ENCODE results near the gene SLC2A1.

The SLC2A1 gene

DNA sequence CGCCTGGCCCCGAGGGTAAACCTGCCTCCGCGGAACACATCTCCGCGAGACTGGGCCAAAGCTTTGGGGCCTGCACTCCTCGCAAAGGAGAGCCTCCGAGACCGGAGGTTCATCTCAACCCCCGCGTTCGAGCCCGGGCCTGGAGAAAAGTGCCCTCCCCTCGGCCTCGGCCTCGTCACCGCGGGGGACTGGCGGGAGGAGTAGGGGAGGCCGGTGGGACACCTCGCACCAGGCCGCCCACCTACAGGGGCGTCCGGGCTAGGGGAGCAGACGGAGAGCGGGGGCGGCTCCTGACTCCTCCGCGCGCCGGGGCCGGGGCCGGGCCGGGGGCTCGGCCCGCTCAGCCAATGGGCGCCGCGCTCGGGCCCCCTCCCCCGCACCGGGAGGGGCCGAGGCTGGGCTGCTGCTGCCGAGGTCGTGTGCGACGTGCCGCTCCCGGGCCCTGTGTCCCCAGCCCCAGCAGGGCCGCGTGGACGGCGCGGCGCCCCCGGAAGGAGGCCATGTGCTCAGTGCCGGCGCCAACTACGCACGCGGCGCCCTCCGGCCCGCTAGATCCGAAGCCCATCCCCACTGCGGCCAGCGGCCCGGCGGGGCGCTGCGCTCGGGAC, 684 bp downstream of the SLC2A1 start:
- TF ChIP-seq, protein P1, sequence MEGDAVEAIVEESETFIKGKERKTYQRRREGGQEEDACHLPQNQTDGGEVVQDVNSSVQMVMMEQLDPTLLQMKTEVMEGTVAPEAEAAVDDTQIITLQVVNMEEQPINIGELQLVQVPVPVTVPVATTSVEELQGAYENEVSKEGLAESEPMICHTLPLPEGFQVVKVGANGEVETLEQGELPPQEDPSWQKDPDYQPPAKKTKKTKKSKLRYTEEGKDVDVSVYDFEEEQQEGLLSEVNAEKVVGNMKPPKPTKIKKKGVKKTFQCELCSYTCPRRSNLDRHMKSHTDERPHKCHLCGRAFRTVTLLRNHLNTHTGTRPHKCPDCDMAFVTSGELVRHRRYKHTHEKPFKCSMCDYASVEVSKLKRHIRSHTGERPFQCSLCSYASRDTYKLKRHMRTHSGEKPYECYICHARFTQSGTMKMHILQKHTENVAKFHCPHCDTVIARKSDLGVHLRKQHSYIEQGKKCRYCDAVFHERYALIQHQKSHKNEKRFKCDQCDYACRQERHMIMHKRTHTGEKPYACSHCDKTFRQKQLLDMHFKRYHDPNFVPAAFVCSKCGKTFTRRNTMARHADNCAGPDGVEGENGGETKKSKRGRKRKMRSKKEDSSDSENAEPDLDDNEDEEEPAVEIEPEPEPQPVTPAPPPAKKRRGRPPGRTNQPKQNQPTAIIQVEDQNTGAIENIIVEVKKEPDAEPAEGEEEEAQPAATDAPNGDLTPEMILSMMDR (conservative IDR thresholded peaks at IDR 0.05; ENCODE audit: low read depth, low read length), result no peak
- H3K4me3 ChIP-seq (ENCODE audit: low read length), result peak overlapping the region; percentile 100
- no peak for DNase-seq (ENCODE audit: low read depth)

- TF ChIP-seq, protein P1 (conservative IDR thresholded peaks at IDR 0.05; ENCODE audit: low read depth, low read length), result no peak
Observed at GRCh38 chr1:42957229-42957879, 1.3 kb downstream of the SLC2A1 start.

DNA sequence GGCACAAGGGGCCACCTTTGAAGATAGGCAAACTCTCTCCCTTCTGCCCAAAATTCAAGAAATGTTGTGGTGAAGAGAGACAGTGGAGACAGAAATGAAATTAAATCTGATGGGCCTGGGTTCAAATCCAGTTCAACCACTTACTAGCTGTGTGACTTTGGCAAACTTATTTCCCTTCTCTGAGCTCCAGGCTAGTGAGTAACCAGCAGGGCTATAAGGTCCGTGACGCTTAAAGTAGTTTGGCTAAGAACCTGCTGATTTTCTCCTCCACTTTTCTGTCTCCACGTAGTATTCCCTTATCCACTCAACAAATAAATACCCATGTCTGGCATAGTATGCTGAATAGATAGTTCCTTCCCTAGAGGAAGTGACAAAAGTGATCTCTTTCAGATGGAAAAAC, 1.9 kb downstream of the SLC2A1 start:
- TF ChIP-seq, protein P1 (conservative IDR thresholded peaks at IDR 0.05; ENCODE audit: low read depth, low read length), result no peak
- peak overlapping the region; percentile 100 for H3K4me3 ChIP-seq (ENCODE audit: low read length)
- DNase-seq (ENCODE audit: low read depth), result no peak

More at GRCh38 chr1:42957229-42957879, 1.3 kb downstream of the SLC2A1 start:
- DNase-seq (ENCODE audit: low read depth), result no peak
- peak overlapping the region; percentile 100 for H3K4me3 ChIP-seq (ENCODE audit: low read length)

DNA sequence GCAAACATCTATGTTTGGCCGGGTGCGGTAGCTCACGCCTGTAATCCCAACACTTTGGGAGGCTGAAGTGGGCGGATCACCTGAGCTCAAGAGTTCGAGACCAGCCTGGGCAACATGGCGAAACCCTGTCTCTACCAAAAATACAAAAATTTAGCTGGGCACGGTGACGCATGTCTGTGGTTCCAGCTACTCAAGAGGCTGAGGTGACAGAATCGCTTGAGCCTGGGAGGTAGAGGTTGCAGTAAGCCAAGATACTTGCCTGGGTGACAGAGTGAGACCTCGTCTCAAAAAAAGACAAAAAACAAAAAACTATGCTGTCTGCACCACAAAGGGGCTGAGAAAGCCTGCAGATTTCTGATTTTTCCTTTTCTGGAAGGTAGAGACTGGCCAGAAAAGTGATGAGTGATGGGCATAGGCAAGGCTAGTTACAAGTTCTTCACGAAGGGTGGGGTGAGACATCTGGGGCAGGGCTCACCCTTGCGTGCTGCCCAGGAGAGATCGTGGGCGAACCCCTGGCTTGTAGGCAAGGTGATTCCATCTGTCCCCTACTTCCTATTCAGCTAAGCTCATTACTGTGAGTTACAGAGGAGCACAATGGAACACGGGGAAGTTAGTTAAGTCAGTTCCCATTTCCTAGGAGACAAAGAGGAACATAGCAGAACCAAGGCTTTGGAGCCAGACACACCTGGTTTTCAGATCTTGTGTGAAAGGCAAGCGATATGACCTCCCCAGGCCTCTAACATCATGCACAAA, 3.2 kb downstream of the SLC2A1 start:
- H3K4me3 ChIP-seq (ENCODE audit: low read length), result peak overlapping the region; percentile 100
- TF ChIP-seq, protein P1 (conservative IDR thresholded peaks at IDR 0.05; ENCODE audit: low read depth, low read length), result no peak
- DNase-seq (ENCODE audit: low read depth), result no peak

- peak overlapping the region; percentile 100 for H3K4me3 ChIP-seq (ENCODE audit: low read length)
- TF ChIP-seq, protein P1 (conservative IDR thresholded peaks at IDR 0.05; ENCODE audit: low read depth, low read length), result no peak
Observed at GRCh38 chr1:42953182-42954180, 5.2 kb downstream of the SLC2A1 start.

GRCh38 chr1:42952303-42953001, 6.2 kb downstream of the SLC2A1 start:
- H3K4me3 ChIP-seq (ENCODE audit: low read length), result peak overlapping the region; percentile 100
- no peak for DNase-seq (ENCODE audit: low read depth)
- TF ChIP-seq, protein P1 (conservative IDR thresholded peaks at IDR 0.05; ENCODE audit: low read depth, low read length), result no peak

More at GRCh38 chr1:42953182-42954180, 5.2 kb downstream of the SLC2A1 start:
- no peak for DNase-seq (ENCODE audit: low read depth)
